HG03064 (cell line): Measurements from ENCODE around the gene PLEKHO2.
"Not testable (repeated sequence)": the region's sequence is repeated elsewhere in the genome, so short reads cannot be mapped to it uniquely, and the experiment has no call there.

Source experiments
- ATAC-seq: cut with Tn5 transposase; IDR thresholded peaks from one replicate; pipeline ENCODE4 v1.9.1; 2021; ENCODE audit warnings: low read depth; ENCODE audit not compliant: unreplicated experiment

The PLEKHO2 gene, protein sequence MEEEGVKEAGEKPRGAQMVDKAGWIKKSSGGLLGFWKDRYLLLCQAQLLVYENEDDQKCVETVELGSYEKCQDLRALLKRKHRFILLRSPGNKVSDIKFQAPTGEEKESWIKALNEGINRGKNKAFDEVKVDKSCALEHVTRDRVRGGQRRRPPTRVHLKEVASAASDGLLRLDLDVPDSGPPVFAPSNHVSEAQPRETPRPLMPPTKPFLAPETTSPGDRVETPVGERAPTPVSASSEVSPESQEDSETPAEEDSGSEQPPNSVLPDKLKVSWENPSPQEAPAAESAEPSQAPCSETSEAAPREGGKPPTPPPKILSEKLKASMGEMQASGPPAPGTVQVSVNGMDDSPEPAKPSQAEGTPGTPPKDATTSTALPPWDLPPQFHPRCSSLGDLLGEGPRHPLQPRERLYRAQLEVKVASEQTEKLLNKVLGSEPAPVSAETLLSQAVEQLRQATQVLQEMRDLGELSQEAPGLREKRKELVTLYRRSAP

DNA sequence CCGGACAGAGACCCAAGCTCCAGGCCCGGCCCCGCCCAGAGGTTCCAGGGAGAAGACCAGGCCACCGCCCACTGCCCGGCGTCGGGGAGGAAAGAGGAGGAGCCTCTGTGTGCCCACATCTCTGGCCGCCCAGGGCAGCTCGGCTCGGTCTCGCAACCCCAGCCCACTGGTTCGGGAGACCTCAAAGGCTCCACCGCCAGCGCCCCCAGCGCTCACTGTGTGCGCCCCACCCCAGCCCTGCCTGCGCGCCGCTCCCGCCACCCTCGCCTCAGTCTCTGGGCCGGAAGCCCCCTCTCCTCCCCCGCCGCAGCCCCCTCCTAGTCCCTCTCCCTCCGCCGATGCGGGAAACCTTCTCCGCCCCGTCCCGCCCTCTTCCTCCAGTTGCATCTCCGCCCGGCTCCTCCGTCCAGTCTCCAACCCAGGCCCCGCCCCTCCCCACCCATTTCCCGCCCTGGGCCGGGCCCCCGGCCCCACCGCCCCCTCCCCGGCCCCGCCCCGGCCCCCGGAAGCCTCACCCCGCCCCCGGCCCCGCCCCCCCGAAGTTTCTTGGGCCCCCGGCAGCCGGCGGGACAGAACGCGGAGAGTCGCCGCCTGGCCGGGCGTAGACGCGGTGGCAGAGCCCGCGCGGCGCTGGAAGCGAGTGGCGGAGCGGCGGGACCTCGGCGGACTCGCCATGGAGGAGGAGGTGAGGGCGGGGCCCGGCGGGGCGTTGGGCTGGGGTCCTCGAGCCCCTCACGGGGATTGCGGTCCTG is at the start of gene PLEKHO2:
TSS of gene PLEKHO2 (plus strand) at position 572 of the 752 bp plus-strand sequence. CDS start at position 674, 102 bp downstream.
- ATAC-seq: peak; percentile 56

DNA sequence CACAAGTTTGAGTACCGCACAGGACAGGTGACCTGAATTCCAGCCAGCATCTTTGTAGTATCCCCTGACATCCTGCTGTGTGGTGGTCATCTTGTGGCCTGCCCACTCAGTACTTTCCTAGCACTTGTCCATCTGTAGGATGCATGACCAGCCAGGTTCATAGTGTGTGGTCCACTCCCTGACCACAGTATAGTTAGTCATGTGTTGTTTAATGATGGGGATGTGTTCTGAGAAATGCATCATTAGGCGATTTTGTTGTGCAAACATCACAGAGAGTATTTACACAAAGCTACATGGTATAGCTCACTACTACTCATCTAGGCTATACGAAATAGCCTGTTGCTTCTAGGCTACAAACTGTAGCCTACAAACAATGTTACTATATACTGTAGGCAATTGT is 49.4 kb upstream of the PLEKHO2 start:
- ATAC-seq: no peak

DNA sequence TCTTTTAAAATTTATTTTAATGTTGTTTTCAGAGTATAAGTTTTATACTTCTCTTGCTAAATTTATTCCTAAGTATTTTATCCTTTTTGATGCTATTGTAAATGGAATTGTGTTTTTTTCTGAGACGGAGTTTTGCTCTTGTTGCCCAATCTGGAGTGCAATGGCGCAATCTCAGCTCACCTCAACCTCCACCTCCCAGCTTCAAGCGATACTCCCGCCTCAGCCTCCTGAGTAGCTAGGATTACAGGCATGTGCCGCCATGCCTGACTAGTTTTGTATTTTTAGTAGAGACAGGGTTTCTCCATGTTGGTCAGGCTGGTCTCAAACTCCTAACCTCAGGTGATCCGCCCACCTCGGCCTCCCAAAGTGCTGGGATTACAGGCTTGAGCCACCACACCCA is 46.4 kb upstream of the PLEKHO2 start:
- not testable (repeated sequence) for ATAC-seq

DNA sequence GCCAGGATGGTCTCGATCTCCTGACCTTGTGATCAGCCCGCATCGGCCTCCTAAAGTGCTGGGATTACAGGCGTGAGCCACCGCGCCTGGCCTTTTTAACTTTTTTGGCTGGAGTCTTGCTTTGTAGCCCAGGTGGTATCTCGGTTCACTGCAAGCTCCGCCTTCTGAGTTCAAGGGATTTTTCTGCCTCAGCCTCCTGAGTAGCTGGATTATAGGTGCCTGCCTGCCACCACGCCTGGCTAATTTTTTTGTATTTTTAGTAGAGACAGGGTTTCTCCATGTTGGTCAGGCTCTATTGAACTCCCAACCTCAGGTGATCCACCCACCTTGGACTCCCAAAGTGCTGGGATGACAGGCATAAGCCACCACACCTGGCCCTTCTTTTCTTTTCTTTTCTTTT is 45.8 kb upstream of the PLEKHO2 start:
- ATAC-seq: not testable (repeated sequence)

DNA sequence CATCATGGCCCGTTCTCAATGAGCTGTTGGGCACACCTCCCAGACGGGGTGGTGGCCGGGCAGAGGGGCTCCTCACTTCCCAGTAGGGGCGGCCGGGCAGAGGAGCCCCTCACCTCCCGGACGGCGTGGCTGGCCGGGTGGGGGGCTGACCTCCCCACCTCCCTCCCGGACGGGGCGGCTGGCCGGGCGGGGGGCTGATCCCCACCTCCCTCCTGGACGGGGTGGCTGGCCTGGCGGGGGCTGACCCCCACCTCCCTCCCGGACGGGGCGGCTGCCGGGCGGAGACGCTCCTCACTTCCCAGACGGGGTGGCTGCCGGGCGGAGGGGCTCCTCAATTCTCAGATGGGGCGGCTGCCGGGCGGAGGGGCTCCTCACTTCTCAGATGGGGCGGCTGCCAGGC is 42.8 kb upstream of the PLEKHO2 start:
- not testable (repeated sequence) for ATAC-seq

DNA sequence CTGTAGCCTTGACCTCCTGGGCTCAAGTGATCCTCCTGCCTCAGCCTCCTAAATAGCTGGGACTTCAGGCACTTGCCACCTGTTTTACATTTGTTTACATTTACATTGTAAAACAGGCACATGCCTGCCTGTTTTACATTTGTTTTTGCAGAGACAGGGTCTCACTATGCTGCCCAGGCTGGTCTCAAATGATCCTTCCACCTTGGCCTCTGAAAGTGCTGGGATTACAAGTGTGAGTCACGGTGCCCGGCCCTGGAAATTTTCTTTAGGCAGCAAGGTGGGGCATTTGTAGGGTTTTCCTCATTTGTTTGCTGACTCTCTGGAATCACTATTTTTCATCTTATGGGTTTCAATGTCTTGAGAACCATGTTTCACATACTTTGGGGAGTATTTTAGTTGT is 41.2 kb upstream of the PLEKHO2 start:
- no peak for ATAC-seq

DNA sequence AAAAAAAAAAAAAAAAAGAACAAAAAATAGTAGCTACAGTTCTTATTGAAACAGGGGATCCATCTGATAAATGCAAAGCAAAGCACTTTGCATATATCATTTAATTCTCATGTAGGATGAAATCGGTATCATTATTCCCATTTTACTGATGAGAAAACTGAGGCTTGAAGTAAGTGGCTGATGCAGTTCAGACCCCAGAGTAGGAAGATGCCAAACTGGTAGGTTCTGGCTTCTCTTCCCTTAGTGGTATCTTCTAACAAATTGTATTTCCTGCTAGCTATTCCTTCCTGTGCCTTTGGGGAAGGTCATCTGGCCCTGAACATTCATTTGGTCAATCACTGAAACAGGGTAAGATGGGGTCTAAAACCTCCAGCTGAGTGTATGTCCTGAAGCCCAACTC is 38.2 kb upstream of the PLEKHO2 start:
- ATAC-seq: no peak

DNA sequence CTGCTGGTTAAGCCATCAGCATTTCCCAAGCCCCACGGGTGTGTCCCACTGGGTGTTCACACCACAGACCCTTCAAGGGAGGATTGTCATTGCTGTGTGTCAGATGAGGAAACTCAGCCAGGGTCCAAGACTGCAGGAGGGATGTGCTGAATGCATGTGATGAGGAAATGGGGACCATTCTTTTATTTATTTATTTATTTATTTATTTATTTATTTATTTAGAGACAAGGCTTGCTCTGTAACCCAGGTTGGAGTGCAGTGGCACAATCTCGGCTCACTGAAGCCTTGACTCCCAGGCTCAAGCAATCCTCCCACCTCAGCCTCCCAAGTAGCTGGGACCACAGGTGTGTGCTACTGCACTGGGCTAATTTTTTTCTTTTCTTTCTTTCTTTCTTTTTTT is 37.1 kb upstream of the PLEKHO2 start:
- ATAC-seq: no peak

DNA sequence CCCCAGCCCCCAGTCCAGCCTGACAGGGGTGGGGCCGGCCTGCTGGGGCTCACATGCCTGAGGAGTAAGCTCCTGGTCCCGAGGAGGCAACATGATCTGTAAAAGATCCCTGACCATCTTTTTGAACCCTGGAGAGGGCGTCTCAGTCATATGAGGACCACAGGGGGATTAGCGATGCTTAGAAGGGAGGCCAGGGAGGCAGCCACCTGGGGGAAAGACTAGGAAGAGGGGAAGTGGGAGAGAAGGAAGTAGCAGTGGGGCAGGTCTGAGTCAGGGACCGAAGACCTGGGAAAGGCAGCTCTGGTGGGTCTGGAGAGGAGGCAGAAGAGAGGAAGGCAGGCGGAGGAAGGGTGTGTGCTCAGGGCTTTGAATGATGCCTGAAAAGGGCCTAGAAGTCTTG is 35.2 kb upstream of the PLEKHO2 start:
- no peak for ATAC-seq

DNA sequence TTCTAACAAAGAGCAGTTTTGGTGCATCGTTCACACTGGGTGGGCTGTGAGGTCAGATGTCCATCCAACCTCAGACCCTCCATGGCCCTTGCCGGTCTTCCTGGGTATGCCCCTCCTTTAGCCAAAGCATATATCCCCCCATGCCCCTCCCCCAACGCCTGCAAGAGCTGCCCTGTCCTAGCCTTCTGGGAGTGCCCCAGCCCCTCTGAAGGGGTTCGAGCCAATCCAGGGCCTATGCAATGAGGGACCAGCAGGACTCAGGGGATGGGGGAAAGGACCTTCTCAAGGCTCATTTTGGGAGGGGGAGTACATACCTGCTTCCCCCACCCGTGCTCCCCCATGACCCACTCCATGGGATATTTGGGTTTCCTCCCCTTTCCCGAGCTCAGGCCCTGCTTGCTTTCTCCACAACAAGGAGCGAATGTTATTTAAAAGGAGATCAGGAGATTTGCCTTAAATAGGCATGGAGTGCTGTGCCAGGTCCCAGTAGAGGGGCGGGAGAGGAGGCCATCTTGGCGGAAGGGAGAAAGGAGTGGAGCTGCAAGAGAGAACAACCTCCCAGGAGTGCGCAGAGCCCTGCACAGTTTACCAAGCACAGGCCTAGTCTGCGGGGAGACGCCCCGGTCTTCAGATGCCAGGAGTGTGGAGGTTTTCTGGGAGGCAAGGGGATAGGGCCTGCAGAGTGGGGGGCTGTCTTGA is 34.5 kb upstream of the PLEKHO2 start:
- ATAC-seq: no peak

DNA sequence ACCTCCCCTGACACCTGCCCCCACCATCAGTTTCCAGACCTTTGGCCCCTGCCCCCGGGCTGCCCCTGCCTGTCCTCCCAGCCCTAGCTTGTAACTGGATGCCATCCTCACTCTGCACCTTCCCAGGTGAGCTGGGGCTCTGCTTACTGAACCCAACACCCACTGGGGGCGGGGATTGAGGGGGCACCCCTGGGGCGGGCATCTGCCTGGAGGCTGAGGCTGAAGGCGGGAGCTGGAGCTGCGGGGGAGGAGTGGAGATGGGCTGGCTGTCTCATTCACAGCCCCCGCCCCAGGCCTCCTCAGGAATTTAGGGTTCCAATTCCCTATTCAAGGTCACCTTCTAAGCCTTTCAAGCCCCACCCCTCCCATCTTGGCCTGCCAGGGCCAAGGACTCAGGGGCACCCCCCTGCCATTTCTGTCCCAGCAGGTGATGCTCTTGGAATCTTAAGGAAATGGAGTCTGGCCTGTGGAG is 33.9 kb upstream of the PLEKHO2 start:
- no peak for ATAC-seq

DNA sequence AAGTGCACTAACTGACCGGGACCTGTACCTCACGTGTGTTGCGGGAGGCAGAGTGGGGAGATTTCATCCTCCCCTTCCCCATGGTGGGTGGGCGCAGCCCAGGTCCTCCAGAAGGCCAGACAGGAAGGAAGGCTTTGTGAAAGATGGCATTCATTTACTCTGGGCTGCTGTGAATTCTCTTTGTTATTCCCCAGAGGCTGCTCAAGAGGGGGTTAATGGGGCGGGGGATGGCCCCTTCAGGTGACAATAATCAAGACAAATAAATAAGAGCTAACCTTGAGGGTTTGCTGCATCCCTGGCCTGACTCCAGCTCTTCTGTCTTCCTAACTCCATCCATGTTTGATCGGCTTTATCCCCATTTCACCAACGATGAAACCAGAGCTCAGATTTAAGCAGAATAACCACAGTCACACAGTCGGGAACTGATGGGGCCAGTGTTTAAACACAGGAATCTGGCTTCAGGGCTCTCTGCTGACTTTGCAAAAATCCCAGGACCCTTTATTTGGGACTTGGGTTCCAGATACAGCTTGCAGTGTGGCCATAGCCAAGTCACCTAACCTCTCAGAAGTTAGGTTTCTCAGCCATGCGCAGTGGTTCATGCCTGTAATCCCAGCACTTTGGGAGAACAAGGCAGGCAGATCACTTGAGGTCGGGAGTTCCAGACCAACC is 32.8 kb upstream of the PLEKHO2 start:
- no peak for ATAC-seq

DNA sequence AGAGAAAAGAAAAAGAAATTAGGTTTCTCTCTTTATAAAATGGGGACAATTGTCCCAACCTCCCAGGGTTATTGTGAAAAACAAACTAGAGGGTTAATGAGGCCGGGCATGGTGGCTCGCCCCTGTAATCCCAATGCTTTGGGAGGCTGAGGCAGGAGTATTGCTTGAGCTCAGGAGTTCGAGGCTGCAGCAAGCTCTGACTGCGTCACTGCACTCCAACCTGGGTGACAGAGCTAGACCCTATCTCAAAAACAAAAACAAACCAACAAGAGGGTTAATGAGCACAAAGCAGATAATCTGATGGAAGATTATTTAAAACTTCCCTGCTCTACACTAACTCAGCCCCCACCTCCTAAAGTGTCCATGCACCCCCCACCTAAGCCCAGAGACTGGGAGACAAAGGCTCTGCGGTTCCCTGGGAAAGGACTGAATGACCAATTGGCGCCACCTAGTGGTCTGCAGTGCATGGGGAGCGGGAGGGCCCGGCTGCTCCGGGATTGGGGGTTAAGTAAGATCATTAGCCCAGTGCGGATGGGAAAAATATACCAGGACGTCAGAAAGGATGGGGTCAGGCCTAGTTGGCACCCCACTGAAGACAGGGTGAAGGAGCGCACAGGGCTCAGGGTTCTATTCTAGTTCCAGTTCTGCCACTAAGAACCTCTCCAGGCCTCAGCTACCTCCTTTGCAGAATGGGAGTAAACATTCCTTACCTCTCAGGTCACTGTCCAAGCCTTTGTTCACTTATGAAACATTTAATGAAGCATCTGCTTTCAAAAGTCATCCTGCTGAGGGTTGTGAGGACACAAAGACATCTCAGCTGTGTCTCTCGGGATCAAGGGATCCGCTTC is 31.8 kb upstream of the PLEKHO2 start:
- no peak for ATAC-seq

DNA sequence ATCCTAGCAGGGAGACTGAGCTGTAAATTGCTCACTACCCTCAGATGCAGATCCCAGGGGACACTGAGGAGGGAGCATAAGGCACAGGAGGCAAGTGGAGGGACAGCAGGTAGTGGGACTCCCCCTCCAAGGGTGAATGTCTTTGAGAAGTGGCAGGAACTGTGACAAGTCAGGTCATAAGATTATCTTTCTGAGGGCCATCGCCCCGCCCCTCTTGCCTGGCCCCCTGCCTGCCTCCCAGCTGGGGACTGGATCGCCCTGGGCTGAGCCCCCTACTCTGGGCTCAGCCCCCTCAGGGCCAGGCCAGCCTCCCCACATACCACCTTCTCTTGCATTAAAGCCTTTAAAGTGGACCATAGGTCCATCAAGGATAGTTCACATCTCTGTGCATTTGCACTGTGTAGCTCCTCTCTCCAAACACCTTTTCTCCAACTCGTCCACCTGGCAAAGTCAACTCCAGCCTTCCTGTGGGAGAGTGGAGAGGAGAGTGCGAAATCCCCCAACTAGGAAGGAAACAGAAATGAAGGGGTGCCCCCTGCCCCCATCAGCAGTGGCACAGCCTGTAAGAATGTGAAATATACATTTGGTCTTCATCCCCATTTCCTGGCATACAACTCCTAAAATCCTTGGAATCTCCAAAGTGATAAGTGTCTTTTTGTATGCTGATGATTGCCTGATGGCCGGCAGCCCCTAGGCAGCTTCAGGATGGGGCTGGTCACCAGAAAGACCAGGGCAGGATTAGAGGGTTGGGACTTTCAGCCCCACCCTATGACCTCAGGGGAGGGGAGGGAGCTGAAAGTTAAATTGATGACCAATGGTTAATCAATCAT is 31.0 kb upstream of the PLEKHO2 start:
- ATAC-seq: no peak

DNA sequence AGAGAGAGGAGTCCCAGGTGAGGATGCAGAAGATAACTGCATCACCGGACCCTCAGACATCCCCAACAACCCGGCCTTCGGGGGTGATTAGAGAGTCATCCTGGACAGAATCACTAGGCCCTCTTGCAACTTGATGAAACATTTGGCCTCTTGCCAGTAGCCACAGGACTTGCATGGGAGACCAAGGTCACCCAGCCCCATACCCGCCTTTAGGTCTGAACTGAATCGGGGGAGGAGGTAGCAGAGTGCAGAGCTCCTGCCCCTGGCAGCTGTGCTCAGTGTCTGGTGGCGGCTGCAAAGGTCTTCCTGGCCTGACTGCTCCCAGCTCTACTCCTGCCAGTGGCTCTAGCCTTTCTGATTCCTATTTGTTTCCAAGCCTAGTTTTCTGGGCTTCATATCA is 28.6 kb upstream of the PLEKHO2 start:
- no peak for ATAC-seq

DNA sequence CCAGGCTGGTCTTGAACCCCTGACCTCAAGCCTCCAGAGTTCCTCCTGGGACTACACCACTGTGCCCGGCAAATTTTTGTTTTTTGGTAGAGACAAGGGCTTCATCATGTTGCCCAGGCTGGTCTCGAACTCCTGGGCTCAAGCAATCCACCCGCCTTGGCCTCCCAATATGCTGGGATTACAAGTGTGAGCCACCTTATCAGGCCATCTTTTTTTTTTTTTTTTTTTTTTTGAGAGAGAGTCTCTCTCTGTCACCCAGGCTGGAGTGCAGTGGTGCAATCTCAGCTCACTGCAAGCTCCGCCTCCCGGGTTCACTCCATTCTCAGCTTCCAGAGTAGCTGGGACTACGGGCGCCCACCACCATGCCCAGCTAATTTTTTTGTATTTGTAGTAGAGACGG is 27.4 kb upstream of the PLEKHO2 start:
- not testable (repeated sequence) for ATAC-seq

DNA sequence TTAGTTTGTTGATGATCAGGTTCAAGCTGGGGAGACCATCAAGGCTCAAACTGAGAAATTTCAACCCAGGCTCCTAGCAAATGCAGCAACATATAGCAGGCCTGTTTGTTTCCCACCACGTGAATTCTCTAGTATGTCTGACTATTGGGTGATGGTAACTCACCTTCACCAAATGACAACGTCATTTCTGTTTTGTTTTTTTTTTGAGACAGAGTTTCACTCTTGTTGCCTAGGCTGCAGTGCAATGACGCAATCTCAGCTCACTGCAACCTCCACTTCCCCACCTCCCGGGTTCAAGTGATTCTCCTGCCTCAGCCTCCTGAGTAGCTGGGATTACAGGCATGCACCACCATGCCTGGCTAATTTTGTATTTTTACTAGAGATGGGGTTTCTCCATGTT is 26.8 kb upstream of the PLEKHO2 start:
- not testable (repeated sequence) for ATAC-seq

DNA sequence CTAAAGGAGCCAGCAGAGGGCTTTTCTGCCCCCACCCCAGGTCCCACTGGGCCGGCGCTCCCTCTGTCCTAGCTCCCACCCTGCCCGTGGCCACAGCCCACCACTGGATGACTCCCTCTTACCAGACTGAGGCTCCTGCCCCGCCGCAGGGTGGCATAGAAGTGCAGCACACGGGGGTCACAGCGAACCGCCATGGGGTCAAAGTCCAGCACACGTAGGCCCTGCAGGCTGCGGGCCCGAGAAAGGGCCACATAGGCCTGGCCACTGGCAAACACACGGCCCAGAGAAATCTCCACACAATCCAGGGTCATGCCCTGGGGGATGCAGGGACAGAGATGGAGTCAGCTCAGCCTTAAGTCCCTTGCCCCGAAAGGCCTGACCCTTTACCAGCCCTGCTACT is 25.3 kb upstream of the PLEKHO2 start:
- no peak for ATAC-seq
